ENCODE results near the gene PTCD2.

The PTCD2 gene

GRCh38 chr5:72374844-72375243 lies 54.7 kb downstream of the PTCD2 start:
- no peak for DNase-seq (ENCODE audit: low read depth)
- no peak overlapping the region for H3K4me3 ChIP-seq (ENCODE audit: low read depth, low read length)

GRCh38 chr5:72376381-72376780 lies 56.2 kb downstream of the PTCD2 start:
- H3K4me3 ChIP-seq (ENCODE audit: low read depth, low read length) = no peak overlapping the region
- DNase-seq (ENCODE audit: low read depth) = no peak

- DNase-seq (ENCODE audit: low read depth) = peak; percentile 81
- H3K4me3 ChIP-seq (ENCODE audit: low read depth, low read length) = no peak overlapping the region
These were observed 57.9 kb downstream of the PTCD2 start for GRCh38 chr5:72377910-72378638.

- H3K4me3 ChIP-seq (ENCODE audit: low read depth, low read length) = no peak overlapping the region
- peak; percentile 70 for DNase-seq (ENCODE audit: low read depth)
These were observed 58.6 kb downstream of the PTCD2 start for GRCh38 chr5:72378639-72379289.

GRCh38 chr5:72379936-72380335 lies 59.8 kb downstream of the PTCD2 start:
- H3K4me3 ChIP-seq (ENCODE audit: low read depth, low read length) = no peak overlapping the region

GRCh38 chr5:72380492-72381274 lies 60.5 kb downstream of the PTCD2 start:
- no peak for DNase-seq (ENCODE audit: low read depth)
- no peak overlapping the region for H3K4me3 ChIP-seq (ENCODE audit: low read depth, low read length)

More at GRCh38 chr5:72379936-72380335, 59.8 kb downstream of the PTCD2 start:
- DNase-seq (ENCODE audit: low read depth) = peak; percentile 43

GRCh38 chr5:72383280-72383679 lies 63.1 kb downstream of the PTCD2 start:
- no peak overlapping the region for H3K4me3 ChIP-seq (ENCODE audit: low read depth, low read length)
- no peak for DNase-seq (ENCODE audit: low read depth)

GRCh38 chr5:72383726-72384125 lies 63.6 kb downstream of the PTCD2 start:
- DNase-seq (ENCODE audit: low read depth) = no peak

GRCh38 chr5:72386639-72387038 lies 66.5 kb downstream of the PTCD2 start:
- no peak overlapping the region for H3K4me3 ChIP-seq (ENCODE audit: low read depth, low read length)

More at GRCh38 chr5:72383726-72384125, 63.6 kb downstream of the PTCD2 start:
- no peak overlapping the region for H3K4me3 ChIP-seq (ENCODE audit: low read depth, low read length)

GRCh38 chr5:72387985-72388384 lies 67.8 kb downstream of the PTCD2 start:
- DNase-seq (ENCODE audit: low read depth) = no peak
- H3K4me3 ChIP-seq (ENCODE audit: low read depth, low read length) = no peak overlapping the region

More at GRCh38 chr5:72386639-72387038, 66.5 kb downstream of the PTCD2 start:
- DNase-seq (ENCODE audit: low read depth) = no peak

GRCh38 chr5:72388646-72389045 lies 68.5 kb downstream of the PTCD2 start:
- no peak overlapping the region for H3K4me3 ChIP-seq (ENCODE audit: low read depth, low read length)
- DNase-seq (ENCODE audit: low read depth) = no peak

- no peak for DNase-seq (ENCODE audit: low read depth)
- no peak overlapping the region for H3K4me3 ChIP-seq (ENCODE audit: low read depth, low read length)
These were observed 70.7 kb downstream of the PTCD2 start for GRCh38 chr5:72390836-72391235.

- DNase-seq (ENCODE audit: low read depth) = no peak
- H3K4me3 ChIP-seq (ENCODE audit: low read depth, low read length) = no peak overlapping the region
These were observed 72.2 kb downstream of the PTCD2 start for GRCh38 chr5:72392326-72392733.

- no peak overlapping the region for H3K4me3 ChIP-seq (ENCODE audit: low read depth, low read length)
- no peak for DNase-seq (ENCODE audit: low read depth)
These were observed 72.9 kb downstream of the PTCD2 start for GRCh38 chr5:72393052-72393451.

- DNase-seq (ENCODE audit: low read depth) = no peak
- H3K4me3 ChIP-seq (ENCODE audit: low read depth, low read length) = no peak overlapping the region
These were observed 74.5 kb downstream of the PTCD2 start for GRCh38 chr5:72394688-72395087.

GRCh38 chr5:72397836-72398235 lies 77.7 kb downstream of the PTCD2 start:
- no peak for DNase-seq (ENCODE audit: low read depth)
- H3K4me3 ChIP-seq (ENCODE audit: low read depth, low read length) = no peak overlapping the region

GRCh38 chr5:72400950-72401349 lies 80.8 kb downstream of the PTCD2 start:
- DNase-seq (ENCODE audit: low read depth) = no peak

GRCh38 chr5:72402381-72402890 lies 82.3 kb downstream of the PTCD2 start:
- no peak overlapping the region for H3K4me3 ChIP-seq (ENCODE audit: low read depth, low read length)
- no peak for DNase-seq (ENCODE audit: low read depth)

More at GRCh38 chr5:72400950-72401349, 80.8 kb downstream of the PTCD2 start:
- no peak overlapping the region for H3K4me3 ChIP-seq (ENCODE audit: low read depth, low read length)

- no peak for DNase-seq (ENCODE audit: low read depth)
- H3K4me3 ChIP-seq (ENCODE audit: low read depth, low read length) = no peak overlapping the region
These were observed 82.9 kb downstream of the PTCD2 start for GRCh38 chr5:72402959-72403628.

Data from skeletal muscle cell (primary cell).